GM23338 (cell line): ENCODE results near the gene EXOC6. TPM values are rescaled to one million over a fixed set of nuclear protein-coding genes. Genes with fewer than 3 reads are reported as not detected.

Source experiments
- ATAC-seq: fragments of 200-7000 bp; cut with Tn5 transposase; 3 replicates; pipeline ENCODE4 v1.9.1; 2020
- DNase-seq: peaks from one replicate; pipeline ENCODE4 v3.0.0-alpha.2; 2015; ENCODE audit warnings: low spot score
- H2AFZ ChIP-seq: fragments of 200-600 bp; sonication (generic); 2 replicates; pipeline ENCODE4 v1.8.0; 2016; ENCODE audit warnings: antibody characterized with exemption, mild to moderate bottlenecking, moderate library complexity
- H3F3A ChIP-seq: fragments of 200-600 bp; sonication (generic); replicated peaks from 2 replicates; pipeline ENCODE4 v1.8.0; 2017; ENCODE audit warnings: antibody characterized with exemption, mixed run types, low read depth
- H3K27ac ChIP-seq: fragments of 200-600 bp; sonication (generic); 2 replicates; pipeline ENCODE4 v1.6.1; 2016; ENCODE audit warnings: low read depth
- H3K27me3 ChIP-seq: fragments of 200-600 bp; sonication (generic); 2 replicates; pipeline ENCODE4 v1.8.0; 2016; ENCODE audit warnings: mild to moderate bottlenecking, mixed run types, moderate library complexity; ENCODE audit not compliant: insufficient read depth
- H3K36me3 ChIP-seq: fragments of 200-600 bp; sonication (generic); 2 replicates; pipeline ENCODE4 v1.8.0; 2016; ENCODE audit warnings: mild to moderate bottlenecking; ENCODE audit not compliant: insufficient read depth
- H3K4me1 ChIP-seq: fragments of 200-600 bp; sonication (generic); 2 replicates; pipeline ENCODE4 v1.8.0; 2016; ENCODE audit warnings: mild to moderate bottlenecking, moderate library complexity; ENCODE audit not compliant: insufficient read depth
- H3K4me2 ChIP-seq: fragments of 200-600 bp; sonication (generic); 2 replicates; pipeline ENCODE4 v1.7.1; 2017; ENCODE audit warnings: mixed run types
- H3K4me3 ChIP-seq: fragments of 200-600 bp; sonication (generic); 2 replicates; pipeline ENCODE4 v1.6.1; 2016; ENCODE audit warnings: mixed run types
- H3K79me2 ChIP-seq: fragments of 200-600 bp; sonication (generic); replicated peaks from 2 replicates; pipeline ENCODE4 v1.8.0; 2017; ENCODE audit warnings: mild to moderate bottlenecking; ENCODE audit not compliant: insufficient read depth
- H3K9me2 ChIP-seq: fragments of 200-600 bp; sonication (generic); 2 replicates; pipeline ENCODE4 v1.8.0; 2017; ENCODE audit not compliant: insufficient read depth
- H4K20me1 ChIP-seq: fragments of 200-600 bp; sonication (generic); replicated peaks from 2 replicates; pipeline ENCODE4 v1.8.0; 2017; ENCODE audit warnings: mild to moderate bottlenecking; ENCODE audit not compliant: insufficient read depth
- H3K27ac Mint-ChIP-seq: 2 replicates; pipeline ENCODE4 v1.8.0; 2020; ENCODE audit warnings: inconsistent platforms, mild to moderate bottlenecking, moderate library complexity, mixed read lengths
- H3K27me3 Mint-ChIP-seq: 3 replicates; pipeline ENCODE4 v1.8.0; 2022; ENCODE audit warnings: low read depth, mild to moderate bottlenecking, moderate library complexity, mixed read lengths, inconsistent platforms; ENCODE audit not compliant: insufficient read depth, poor library complexity
- H3K36me3 Mint-ChIP-seq: 3 replicates; pipeline ENCODE4 v1.8.0; 2021; ENCODE audit warnings: low read depth, mild to moderate bottlenecking, inconsistent platforms, moderate library complexity, mixed read lengths
- H3K4me1 Mint-ChIP-seq: 3 replicates; pipeline ENCODE4 v1.8.0; 2020; ENCODE audit warnings: mild to moderate bottlenecking, inconsistent platforms, mixed read lengths
- H3K4me3 Mint-ChIP-seq: 3 replicates; pipeline ENCODE4 v1.8.0; 2021; ENCODE audit warnings: moderate library complexity, mild to moderate bottlenecking, inconsistent platforms, mixed read lengths
- H3K9me3 Mint-ChIP-seq: 3 replicates; pipeline ENCODE4 v1.8.0; 2020; ENCODE audit warnings: moderate library complexity, mild to moderate bottlenecking, inconsistent platforms, mixed read lengths
- CREB1 ChIP-seq: fragments of 250-450 bp; sonication (Bioruptor Pico); IDR thresholded peaks from 2 replicates; pipeline ENCODE4 v1.5.0; 2020; ENCODE audit warnings: low read depth, mild to moderate bottlenecking, moderate library complexity
- EZH2phosphoT487 ChIP-seq: fragments of 200-600 bp; sonication (generic); IDR thresholded peaks from one replicate; pipeline ENCODE4 v1.8.1; 2018; ENCODE audit warnings: antibody characterized with exemption; ENCODE audit not compliant: unreplicated experiment
- JUNB ChIP-seq: IDR thresholded peaks from one replicate; pipeline ENCODE4 v1.6.1; 2016; ENCODE audit warnings: antibody characterized with exemption; ENCODE audit not compliant: unreplicated experiment
- NANOG ChIP-seq: IDR thresholded peaks from 2 replicates; pipeline ENCODE4 v1.6.1; 2016; ENCODE audit warnings: antibody characterized with exemption, borderline replicate concordance
- POLR2AphosphoS5 ChIP-seq: IDR thresholded peaks from 2 replicates; pipeline ENCODE4 v1.6.1; 2016; ENCODE audit warnings: antibody characterized with exemption, low read depth
- STAT1 ChIP-seq: IDR thresholded peaks from one replicate; pipeline ENCODE4 v1.6.1; 2016; ENCODE audit warnings: antibody characterized with exemption; ENCODE audit not compliant: unreplicated experiment
- ZNF114 ChIP-seq: fragments of 250-450 bp; sonication (Bioruptor Pico); IDR thresholded peaks from 2 replicates; pipeline ENCODE4 v1.5.0; 2020; ENCODE audit warnings: mild to moderate bottlenecking, moderate library complexity
- ZNF331 ChIP-seq: fragments of 250-450 bp; sonication (Bioruptor Pico); IDR thresholded peaks from 2 replicates; pipeline ENCODE4 v1.5.0; 2020; ENCODE audit warnings: low read depth, mild to moderate bottlenecking, moderate library complexity
- polyA plus RNA-seq: library from polyadenylated mRNA; unstranded; fragments of >200 nt; fragmentation: Nextera tagmentation; extraction: Ambion mirVana; gene quantifications from 2 replicates; pipeline ENCODE4 v1.2.1, GENCODE V29; 2016
- total RNA-seq: library from RNA; depleted of rRNA; stranded (reverse); fragments of >200 nt; shearing (Covaris generic); gene quantifications from 2 replicates; pipeline ENCODE4 v1.2.3, GENCODE V29; 2014
- TF ChIP-seq, protein P1 (sequence below): IDR thresholded peaks from 2 replicates; pipeline ENCODE4 v1.6.1; 2016; ENCODE audit warnings: antibody characterized with exemption
- TF ChIP-seq, protein P2 (sequence below): IDR thresholded peaks from one replicate; pipeline ENCODE4 v1.6.1; 2018; ENCODE audit warnings: antibody characterized with exemption; ENCODE audit not compliant: unreplicated experiment
- TF ChIP-seq, protein P3 (sequence below), 2 experiments: fragments of 200-600 bp in 1 of 2; sonication (generic) in 1 of 2; conservative IDR thresholded peaks; 2 replicates each; pipeline versions ENCODE4 v1.5.1 to v1.6.1; 2016 to 2017; ENCODE audit warnings: antibody characterized with exemption in 2 of 2, low read depth in 2 of 2, mild to moderate bottlenecking in 2 of 2, moderate library complexity in 1 of 2

The EXOC6 gene
- total and polyA plus RNA-seq, 2 experiments from 2014 or later, result 5.0 to 6.0 TPM

DNA sequence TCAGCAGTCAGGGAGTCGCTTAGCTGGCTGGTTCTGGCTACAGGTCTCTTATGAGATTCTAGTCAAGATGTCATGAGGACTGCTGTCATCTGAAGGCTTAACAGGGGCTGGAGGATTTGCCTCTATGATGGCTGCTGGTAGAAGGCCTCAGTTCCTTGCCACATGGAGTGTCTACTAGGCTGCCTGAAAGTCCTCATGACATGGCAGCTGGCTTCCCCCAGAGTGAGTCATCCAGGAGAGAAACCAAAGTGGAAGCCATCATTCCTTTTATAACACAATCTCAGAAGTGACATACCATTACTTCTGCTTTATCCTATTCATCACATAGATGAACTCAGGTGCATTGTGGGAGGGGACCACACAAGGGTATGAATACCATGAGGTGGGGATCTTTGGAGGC is 75.1 kb downstream of the EXOC6 start:
- H3K36me3 Mint-ChIP-seq, result peaks cover 10% of the 10 kb centered on the region; the same call in 1 of the 3 replicates
- H3K4me3 Mint-ChIP-seq, result no peak overlapping the region
- H3K36me3 ChIP-seq, result no peaks in the 10 kb centered on the region
- no peaks in the 10 kb centered on the region for H3K27me3 ChIP-seq
- H3K27me3 Mint-ChIP-seq, result no peaks in the 10 kb centered on the region
- H3K79me2 ChIP-seq, result no peaks in the 10 kb centered on the region
- H3K27ac ChIP-seq, result no peak overlapping the region
- H3K4me3 ChIP-seq, result no peak overlapping the region
- H3K4me1 Mint-ChIP-seq, result no peaks in the 10 kb centered on the region
- DNase-seq (no peak), ATAC-seq (no peak)
- no peaks in the 10 kb centered on the region for H4K20me1 ChIP-seq
- no peak overlapping the region for H3K27ac Mint-ChIP-seq
- H3K4me2 ChIP-seq, result no peak overlapping the region
- H3K9me2 ChIP-seq, result no peaks in the 10 kb centered on the region
- no peak overlapping the region for H2AFZ ChIP-seq
- H3F3A ChIP-seq, result no peaks in the 10 kb centered on the region
- TF ChIP-seq NANOG (no peak), ZNF331 (CRISPR knock-in tag) (no peak), EZH2phosphoT487 (no peak), CREB1 (CRISPR knock-in tag) (no peak), POLR2AphosphoS5 (no peak)
- TF ChIP-seq, protein P1, sequence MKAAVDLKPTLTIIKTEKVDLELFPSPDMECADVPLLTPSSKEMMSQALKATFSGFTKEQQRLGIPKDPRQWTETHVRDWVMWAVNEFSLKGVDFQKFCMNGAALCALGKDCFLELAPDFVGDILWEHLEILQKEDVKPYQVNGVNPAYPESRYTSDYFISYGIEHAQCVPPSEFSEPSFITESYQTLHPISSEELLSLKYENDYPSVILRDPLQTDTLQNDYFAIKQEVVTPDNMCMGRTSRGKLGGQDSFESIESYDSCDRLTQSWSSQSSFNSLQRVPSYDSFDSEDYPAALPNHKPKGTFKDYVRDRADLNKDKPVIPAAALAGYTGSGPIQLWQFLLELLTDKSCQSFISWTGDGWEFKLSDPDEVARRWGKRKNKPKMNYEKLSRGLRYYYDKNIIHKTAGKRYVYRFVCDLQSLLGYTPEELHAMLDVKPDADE, result no peak
- TF ChIP-seq, protein P2, sequence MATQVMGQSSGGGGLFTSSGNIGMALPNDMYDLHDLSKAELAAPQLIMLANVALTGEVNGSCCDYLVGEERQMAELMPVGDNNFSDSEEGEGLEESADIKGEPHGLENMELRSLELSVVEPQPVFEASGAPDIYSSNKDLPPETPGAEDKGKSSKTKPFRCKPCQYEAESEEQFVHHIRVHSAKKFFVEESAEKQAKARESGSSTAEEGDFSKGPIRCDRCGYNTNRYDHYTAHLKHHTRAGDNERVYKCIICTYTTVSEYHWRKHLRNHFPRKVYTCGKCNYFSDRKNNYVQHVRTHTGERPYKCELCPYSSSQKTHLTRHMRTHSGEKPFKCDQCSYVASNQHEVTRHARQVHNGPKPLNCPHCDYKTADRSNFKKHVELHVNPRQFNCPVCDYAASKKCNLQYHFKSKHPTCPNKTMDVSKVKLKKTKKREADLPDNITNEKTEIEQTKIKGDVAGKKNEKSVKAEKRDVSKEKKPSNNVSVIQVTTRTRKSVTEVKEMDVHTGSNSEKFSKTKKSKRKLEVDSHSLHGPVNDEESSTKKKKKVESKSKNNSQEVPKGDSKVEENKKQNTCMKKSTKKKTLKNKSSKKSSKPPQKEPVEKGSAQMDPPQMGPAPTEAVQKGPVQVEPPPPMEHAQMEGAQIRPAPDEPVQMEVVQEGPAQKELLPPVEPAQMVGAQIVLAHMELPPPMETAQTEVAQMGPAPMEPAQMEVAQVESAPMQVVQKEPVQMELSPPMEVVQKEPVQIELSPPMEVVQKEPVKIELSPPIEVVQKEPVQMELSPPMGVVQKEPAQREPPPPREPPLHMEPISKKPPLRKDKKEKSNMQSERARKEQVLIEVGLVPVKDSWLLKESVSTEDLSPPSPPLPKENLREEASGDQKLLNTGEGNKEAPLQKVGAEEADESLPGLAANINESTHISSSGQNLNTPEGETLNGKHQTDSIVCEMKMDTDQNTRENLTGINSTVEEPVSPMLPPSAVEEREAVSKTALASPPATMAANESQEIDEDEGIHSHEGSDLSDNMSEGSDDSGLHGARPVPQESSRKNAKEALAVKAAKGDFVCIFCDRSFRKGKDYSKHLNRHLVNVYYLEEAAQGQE, result no peak
- peaks cover 11% of the 10 kb centered on the region for H3K9me3 Mint-ChIP-seq
- H3K4me1 ChIP-seq, result no peaks in the 10 kb centered on the region

DNA sequence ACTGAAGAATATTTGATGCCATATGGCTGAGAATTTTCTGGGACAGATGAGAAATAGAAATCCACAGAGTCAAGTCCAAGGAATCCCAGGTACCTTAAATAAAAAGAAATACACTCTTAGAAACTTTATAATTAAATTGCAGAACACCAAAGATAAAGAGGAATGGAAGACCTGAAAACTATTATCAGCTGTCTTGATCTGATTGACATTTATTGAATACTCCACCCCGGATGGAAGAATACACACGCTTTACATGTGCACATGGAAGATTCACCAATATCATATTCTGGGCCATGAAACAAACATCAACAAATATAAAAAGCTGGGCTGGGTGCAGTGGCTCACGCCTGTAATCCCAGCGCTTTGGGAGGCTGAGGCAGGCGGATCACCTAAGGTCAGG is 81.6 kb downstream of the EXOC6 start:
- Mint-ChIP-seq H3K4me3 (no peak overlapping the region), H3K4me1 (no peaks in the 10 kb centered on the region), H3K9me3 (peaks cover 6% of the 10 kb centered on the region; the same call in 2 of the 3 replicates), H3K36me3 (peaks cover 7% of the 10 kb centered on the region; the same call in 2 of the 3 replicates), H3K27me3 (no peaks in the 10 kb centered on the region), H3K27ac (no peak overlapping the region)
- Histone ChIP-seq H3F3A (no peaks in the 10 kb centered on the region), H3K4me1 (no peaks in the 10 kb centered on the region), H2AFZ (no peak overlapping the region), H3K9me2 (no peaks in the 10 kb centered on the region), H3K4me2 (no peak overlapping the region), H3K27ac (no peak overlapping the region), H4K20me1 (no peaks in the 10 kb centered on the region), H3K4me3 (no peak overlapping the region), H3K79me2 (no peaks in the 10 kb centered on the region), H3K36me3 (no peaks in the 10 kb centered on the region), H3K27me3 (no peaks in the 10 kb centered on the region)
- DNase-seq, result no peak
- no peak for ATAC-seq
- TF ChIP-seq ZNF114 (CRISPR knock-in tag), result no peak
- TF ChIP-seq, protein P3, sequence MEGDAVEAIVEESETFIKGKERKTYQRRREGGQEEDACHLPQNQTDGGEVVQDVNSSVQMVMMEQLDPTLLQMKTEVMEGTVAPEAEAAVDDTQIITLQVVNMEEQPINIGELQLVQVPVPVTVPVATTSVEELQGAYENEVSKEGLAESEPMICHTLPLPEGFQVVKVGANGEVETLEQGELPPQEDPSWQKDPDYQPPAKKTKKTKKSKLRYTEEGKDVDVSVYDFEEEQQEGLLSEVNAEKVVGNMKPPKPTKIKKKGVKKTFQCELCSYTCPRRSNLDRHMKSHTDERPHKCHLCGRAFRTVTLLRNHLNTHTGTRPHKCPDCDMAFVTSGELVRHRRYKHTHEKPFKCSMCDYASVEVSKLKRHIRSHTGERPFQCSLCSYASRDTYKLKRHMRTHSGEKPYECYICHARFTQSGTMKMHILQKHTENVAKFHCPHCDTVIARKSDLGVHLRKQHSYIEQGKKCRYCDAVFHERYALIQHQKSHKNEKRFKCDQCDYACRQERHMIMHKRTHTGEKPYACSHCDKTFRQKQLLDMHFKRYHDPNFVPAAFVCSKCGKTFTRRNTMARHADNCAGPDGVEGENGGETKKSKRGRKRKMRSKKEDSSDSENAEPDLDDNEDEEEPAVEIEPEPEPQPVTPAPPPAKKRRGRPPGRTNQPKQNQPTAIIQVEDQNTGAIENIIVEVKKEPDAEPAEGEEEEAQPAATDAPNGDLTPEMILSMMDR (conservative IDR thresholded peaks at IDR 0.05; ENCODE audit: low read depth in 2 of 2), result no peak
- no peak for TF ChIP-seq ZNF331 (CRISPR knock-in tag)
- no peak for TF ChIP-seq NANOG
- no peak for TF ChIP-seq JUNB
- TF ChIP-seq, protein P2, result no peak
- TF ChIP-seq EZH2phosphoT487, result no peak
- TF ChIP-seq STAT1, result no peak
